Tibial artery (tissue), 4 donors: ENCODE results near the gene OAF.

Experiments used
- DNase-seq, 2 donors: peaks; one replicate each; pipeline ENCODE4 v3.0.0-alpha.2; 2019
- H3K27ac ChIP-seq, 2 donors: fragments of 200-600 bp; sonication (generic) in 1 of 2; 1 replicate in 1 of 2; 2 replicates in 1 of 2; pipeline ENCODE4 v1.5.1; 2018 to 2019; ENCODE audit warnings: mild to moderate bottlenecking in 1 of 2
- H3K27me3 ChIP-seq, 2 donors: fragments of 200-600 bp; sonication (generic) in 1 of 2; one replicate each; pipeline versions ENCODE4 v1.5.1 to v1.6.0; 2016 to 2019
- H3K36me3 ChIP-seq, 3 donors: fragments of 200-600 bp; sonication (generic) in 2 of 3; one replicate each; pipeline ENCODE4 v1.5.1; 2016 to 2019; ENCODE audit warnings: mild to moderate bottlenecking in 2 of 3
- H3K4me1 ChIP-seq, 4 donors: fragments of 200-600 bp; sonication (generic) in 2 of 4; 1 replicate in 3 of 4; 2 replicates in 1 of 4; pipeline ENCODE4 v1.5.1; 2016 to 2019
- H3K4me3 ChIP-seq, 2 donors: fragments of 200-600 bp; sonication (generic) in 1 of 2; 1 replicate in 1 of 2; 2 replicates in 1 of 2; pipeline ENCODE4 v1.5.1; 2018 to 2019; ENCODE audit warnings: mild to moderate bottlenecking in 2 of 2
- H3K9me3 ChIP-seq, 3 donors: fragments of 200-600 bp; sonication (generic) in 1 of 3; one replicate each; pipeline ENCODE4 v1.5.1; 2016 to 2019
- intact Hi-C: fragments of 100-400 bp; cut with DNase I; formaldehyde crosslinking; loops from one replicate; pipeline ENCODE4 v1.15.0; 2023; ENCODE audit warnings: low total_unique reads
- TF ChIP-seq, protein P1 (sequence below), 2 experiments: fragments of 200-600 bp in 1 of 2; fragments of 450-650 bp in 1 of 2; IDR thresholded peaks; one replicate each; pipeline ENCODE4 v1.5.1; 2017 to 2019; ENCODE audit warnings: antibody characterized with exemption in 2 of 2, mild to moderate bottlenecking in 1 of 2, moderate library complexity in 1 of 2

Gene OAF

DNA sequence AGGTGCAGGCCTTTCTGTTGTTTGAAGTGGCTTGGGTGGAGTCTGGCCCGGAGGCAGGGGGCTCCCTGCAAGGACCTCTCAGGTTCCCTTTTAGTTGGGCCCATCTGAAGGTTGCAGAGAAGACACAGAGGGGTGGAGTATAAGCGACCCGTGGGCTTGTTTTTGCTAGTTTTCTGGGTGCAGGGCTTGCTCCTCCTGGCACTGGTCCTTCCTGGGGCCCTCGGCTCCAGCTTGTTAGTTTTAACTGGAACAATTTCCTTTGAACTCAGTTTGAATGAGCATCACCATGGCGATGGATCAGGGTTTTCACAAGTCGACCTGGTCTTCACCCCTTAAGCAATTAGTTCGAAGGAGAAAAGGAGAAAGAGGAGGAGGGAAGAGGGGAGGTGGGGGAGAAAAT is 28.5 kb upstream of the OAF start:
- intact Hi-C loops, result no loop called here
- H3K36me3 ChIP-seq, result no peaks in the 10 kb centered on the region
- no peak overlapping the region for H3K27ac ChIP-seq
- TF ChIP-seq, protein P1, sequence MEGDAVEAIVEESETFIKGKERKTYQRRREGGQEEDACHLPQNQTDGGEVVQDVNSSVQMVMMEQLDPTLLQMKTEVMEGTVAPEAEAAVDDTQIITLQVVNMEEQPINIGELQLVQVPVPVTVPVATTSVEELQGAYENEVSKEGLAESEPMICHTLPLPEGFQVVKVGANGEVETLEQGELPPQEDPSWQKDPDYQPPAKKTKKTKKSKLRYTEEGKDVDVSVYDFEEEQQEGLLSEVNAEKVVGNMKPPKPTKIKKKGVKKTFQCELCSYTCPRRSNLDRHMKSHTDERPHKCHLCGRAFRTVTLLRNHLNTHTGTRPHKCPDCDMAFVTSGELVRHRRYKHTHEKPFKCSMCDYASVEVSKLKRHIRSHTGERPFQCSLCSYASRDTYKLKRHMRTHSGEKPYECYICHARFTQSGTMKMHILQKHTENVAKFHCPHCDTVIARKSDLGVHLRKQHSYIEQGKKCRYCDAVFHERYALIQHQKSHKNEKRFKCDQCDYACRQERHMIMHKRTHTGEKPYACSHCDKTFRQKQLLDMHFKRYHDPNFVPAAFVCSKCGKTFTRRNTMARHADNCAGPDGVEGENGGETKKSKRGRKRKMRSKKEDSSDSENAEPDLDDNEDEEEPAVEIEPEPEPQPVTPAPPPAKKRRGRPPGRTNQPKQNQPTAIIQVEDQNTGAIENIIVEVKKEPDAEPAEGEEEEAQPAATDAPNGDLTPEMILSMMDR (IDR thresholded peaks at IDR 0.05), result no peak
- peak in 1 of 2 donors; percentile 53 for DNase-seq
- H3K27me3 ChIP-seq, result peaks cover 0 to 8% of the 10 kb centered on the region in 2 donors
- H3K4me3 ChIP-seq, result no peak overlapping the region
- H3K4me1 ChIP-seq, result peaks cover 0 to 7% (median 0%) of the 10 kb centered on the region in 4 donors
- no peaks in the 10 kb centered on the region for H3K9me3 ChIP-seq

DNA sequence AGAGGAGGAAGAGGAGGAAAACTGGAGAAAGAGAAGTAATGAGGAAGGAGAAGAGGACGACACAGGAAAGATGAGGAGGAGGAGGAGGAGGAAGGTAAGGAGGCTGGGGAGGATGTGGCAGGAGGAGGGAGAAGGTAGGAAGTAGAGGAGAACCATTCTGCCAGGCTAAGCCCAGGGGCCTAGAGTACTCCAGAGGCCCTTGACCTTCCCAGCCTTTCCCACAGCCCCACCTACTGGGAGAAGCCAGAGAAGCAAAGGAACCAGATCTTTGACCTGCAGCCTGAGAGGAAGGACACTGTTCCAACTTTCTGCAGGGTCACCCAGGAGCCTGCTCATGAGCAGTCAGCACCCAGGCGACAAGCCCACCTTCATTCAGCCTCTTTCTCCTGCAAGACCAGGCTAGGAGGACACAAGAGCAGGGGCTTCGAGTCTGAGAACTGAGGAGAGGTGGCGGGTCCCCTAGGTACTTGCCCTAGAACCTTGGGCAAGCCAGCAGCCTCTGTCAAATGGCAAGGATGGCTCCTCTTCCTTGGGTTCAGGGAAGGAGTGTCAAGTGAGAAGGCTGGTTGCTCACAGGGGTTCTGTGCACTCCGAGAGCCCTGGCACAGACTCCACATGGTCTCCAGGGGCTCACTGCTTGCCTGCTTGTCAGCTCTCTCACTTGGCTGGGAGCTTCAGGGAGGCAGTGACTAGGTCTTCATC is 27.9 kb upstream of the OAF start:
- TF ChIP-seq, protein P1 (IDR thresholded peaks at IDR 0.05), result no peak
- Histone ChIP-seq H3K4me3 (no peak overlapping the region), H3K36me3 (no peaks in the 10 kb centered on the region), H3K9me3 (no peaks in the 10 kb centered on the region), H3K27ac (no peak overlapping the region), H3K27me3 (peaks cover 0 to 8% of the 10 kb centered on the region in 2 donors), H3K4me1 (peaks cover 0 to 7% (median 0%) of the 10 kb centered on the region in 4 donors)
- intact Hi-C loops, result no loop called here
- DNase-seq, result peak in 1 of 2 donors; percentile 61

DNA sequence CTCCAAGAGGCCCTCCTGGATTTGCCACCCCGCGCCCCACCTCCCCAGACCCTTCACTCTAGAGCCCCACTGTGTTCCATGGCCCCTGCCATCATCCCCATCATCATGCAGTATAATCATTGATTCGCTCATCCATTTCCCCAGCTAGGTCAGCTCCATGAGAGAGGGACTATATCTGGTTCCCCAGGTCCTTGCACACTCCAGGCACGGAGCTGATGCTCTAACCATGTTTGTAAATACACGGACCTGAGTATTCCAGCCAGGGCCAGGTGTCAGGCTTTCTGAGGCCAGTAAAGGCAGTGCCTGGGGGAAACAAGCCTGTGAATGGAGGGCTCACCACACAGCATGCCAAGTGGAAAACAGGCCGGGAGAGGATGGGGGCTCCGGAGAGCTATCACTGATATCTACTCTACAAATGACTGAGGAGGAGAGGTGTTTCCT is 27.1 kb upstream of the OAF start:
- Histone ChIP-seq H3K27me3 (peaks cover 0 to 8% of the 10 kb centered on the region in 2 donors), H3K27ac (no peak overlapping the region), H3K36me3 (no peaks in the 10 kb centered on the region), H3K4me1 (peaks cover 0 to under 1% (median 0%) of the 10 kb centered on the region in 4 donors), H3K4me3 (no peak overlapping the region), H3K9me3 (no peaks in the 10 kb centered on the region)
- intact Hi-C loops, result no loop called here
- TF ChIP-seq, protein P1 (IDR thresholded peaks at IDR 0.05), result no peak
- peak in 1 of 2 donors; percentile 59 for DNase-seq

DNA sequence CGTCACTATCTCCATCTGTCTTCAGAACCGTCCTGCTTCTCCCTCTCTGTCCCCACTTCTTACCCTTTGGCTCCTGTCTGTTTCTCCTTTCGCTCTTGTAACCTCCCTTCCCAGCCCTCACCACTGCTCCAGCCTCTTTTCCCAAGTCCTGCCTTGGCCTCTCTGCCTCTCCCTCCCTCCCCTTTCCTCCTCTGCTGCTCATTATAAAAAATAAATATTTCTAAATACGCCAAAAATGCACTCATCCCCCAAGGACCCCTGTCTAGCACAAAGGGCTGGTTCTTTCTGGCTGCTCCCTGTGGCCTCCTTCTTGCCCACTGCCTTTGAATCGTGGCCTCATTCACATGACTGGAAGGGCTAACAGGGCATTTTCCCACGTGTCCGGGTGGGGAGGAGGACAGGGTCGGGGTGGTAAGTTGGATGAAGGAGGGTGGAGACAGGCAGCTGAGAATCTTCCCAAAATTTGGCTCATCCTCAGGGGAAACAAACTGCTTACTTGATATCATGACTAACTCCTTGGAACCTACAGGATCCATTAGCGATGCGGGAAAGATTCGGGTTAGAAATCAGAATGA is 26.4 kb upstream of the OAF start:
- Histone ChIP-seq H3K4me1 (no peaks in the 10 kb centered on the region), H3K27me3 (peaks cover 0 to 12% of the 10 kb centered on the region in 2 donors), H3K9me3 (no peaks in the 10 kb centered on the region), H3K36me3 (no peaks in the 10 kb centered on the region), H3K27ac (no peak overlapping the region), H3K4me3 (no peak overlapping the region)
- TF ChIP-seq, protein P1 (IDR thresholded peaks at IDR 0.05), result no peak
- intact Hi-C loops, result no loop called here
- peak in 1 of 2 donors; percentile 68 for DNase-seq

DNA sequence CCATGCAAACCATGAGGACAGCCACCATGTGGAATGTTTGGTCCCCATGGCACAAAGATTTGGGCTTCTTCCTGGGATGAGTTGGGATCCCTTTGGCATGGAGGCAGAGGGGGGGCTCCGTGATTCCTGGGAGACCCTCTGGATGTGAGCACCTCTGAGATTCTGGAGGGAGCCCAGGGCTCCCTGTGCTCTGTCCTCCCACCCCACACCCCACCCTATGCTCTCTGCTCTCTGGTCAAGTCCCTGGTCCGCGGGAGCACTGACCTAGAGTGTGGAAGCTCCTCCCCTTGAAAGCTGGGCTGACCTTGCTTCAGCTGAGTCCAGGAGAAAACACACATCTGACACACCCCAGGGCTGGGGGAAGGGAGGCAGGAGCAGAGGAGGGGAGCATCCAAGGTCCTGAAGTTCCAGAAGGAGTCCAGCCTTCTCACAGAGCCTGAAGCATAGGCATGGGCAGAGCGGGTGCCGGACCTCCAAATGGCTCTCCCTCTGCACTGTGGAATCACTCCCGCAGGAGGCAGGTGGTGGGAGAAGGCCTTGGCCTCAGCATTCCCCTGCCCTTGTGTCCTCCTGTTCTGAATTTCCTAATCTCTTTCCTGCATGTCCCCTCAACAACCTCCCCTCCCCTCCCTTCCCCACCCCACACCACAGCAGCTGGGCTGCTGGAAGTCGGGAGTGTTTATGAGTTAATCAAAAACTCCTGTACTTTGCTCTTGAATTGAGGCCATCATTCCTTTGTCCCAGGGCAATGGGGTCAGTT is 25.7 kb upstream of the OAF start:
- H3K4me3 ChIP-seq, result no peak overlapping the region
- intact Hi-C loops, result no loop called here
- no peak overlapping the region for H3K27ac ChIP-seq
- TF ChIP-seq, protein P1 (IDR thresholded peaks at IDR 0.05), result no peak
- H3K9me3 ChIP-seq, result no peaks in the 10 kb centered on the region
- no peaks in the 10 kb centered on the region for H3K36me3 ChIP-seq
- DNase-seq, result peak; percentile 70 to 73
- no peaks in the 10 kb centered on the region for H3K4me1 ChIP-seq
- peaks cover 0 to 15% of the 10 kb centered on the region in 2 donors for H3K27me3 ChIP-seq
